ENCODE data around the gene KLRF2. TPM values are rescaled to one million over a fixed set of nuclear protein-coding genes. Genes with fewer than 3 reads are reported as not detected.

KLRF2 gene, protein sequence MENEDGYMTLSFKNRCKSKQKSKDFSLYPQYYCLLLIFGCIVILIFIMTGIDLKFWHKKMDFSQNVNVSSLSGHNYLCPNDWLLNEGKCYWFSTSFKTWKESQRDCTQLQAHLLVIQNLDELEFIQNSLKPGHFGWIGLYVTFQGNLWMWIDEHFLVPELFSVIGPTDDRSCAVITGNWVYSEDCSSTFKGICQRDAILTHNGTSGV
- not detected in 2 replicates for total RNA-seq

DNA sequence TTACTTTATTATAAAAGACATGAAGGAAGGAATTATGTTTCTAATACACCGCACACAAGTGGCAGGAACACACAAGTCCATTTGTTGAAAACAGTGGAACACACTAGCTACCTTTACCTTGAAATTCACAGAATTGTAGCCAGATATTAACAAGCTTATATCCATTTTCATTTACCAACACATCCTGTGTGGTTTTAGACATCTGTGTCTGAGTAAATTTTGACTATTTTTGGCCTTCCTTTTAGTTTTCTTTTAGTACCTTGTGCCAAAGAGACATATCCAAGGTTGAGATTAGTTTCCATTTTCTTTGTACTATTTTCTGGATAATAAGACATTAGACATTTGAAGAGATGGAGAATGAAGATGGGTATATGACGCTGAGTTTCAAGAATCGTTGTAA lies at the start of gene KLRF2:
KLRF2 (plus strand) TSS at position 244 of the 400 bp plus-strand sequence; CDS start at position 351, 107 bp downstream.

DNA sequence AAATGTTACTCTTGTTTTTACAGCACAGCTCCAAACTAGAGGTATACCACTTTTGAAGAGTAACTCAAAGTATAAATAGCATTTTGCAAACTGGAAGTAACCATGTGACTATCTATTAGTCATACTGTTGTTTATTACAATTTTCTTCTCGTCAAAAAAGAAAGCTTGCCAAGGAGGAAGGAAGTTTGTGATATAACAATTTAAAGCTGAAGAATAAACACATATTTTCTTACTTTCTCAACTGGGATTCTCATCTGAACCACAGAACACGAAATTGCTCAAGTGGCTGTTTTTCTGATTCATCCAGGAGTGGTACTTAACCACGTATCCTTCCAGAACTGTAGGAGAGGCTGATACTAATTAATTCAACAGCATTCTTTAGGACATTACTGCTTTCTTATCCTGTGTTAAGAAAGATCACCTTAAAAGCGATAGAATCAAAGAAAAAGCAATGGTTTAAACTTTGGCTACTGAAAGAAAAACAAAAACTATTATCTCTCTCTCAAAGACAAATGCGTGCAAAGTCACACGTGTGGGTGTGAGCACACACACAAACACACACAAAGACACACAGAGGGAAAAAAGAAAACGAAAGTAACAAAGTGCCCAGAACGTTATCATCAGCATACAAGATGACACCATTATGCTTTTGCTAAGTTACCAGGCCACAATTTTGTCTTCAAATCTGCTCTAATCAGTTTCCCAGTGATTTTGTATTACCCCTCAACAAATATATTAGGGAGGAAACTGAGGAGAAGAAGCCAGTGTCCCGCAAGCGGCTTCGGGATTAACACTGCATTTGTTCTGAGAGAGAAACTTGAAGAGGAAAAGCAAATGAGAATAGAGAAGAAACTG lies 11.8 kb upstream of the KLRF2 start, which contains the start of gene CLEC2B:
CLEC2B (minus strand) TSS at position 48 of the 855 bp plus-strand sequence.

DNA sequence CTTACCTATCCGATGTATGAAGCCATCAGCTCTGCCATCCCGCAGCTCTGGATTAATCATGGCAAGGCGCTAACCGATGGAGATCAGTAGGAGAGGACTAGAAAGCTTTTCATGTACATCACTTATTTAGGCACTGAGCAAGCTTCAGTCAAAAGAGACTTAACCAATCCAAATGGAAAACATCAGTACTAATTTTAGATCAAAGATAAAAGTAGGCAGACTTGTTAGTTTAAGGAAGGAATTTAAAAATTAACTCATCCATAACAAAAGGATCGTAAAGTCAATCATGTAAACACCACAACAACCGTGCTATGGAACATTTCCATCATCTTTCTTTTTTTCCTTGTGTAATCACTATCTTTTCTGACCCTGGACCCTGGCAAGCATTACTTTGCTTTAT lies 51.0 kb downstream of the KLRF2 start, which contains the start of gene CLEC2A:
CLEC2A (minus strand) TSS at position 101 of the 400 bp plus-strand sequence; CDS start at position 60, 41 bp downstream.

Other genes starting within 250 kb of the KLRF2 start
- 1.4 and 4.8 TPM in 2 replicates for gene CLEC2D, start 211.8 kb upstream of the KLRF2 start, total RNA-seq
- gene CLECL1, start 148.4 kb upstream of the KLRF2 start, total RNA-seq: not detected in 2 replicates
- not detected in 2 replicates for gene CD69, start 120.6 kb upstream of the KLRF2 start, total RNA-seq
- 0.21 TPM in 1 of 2 replicates, not detected in the other for gene KLRF1, start 54.0 kb upstream of the KLRF2 start, total RNA-seq
- gene CLEC2B, start 12.1 kb upstream of the KLRF2 start, total RNA-seq: 4.1 and 5.0 TPM in 2 replicates
- not detected in 2 replicates for gene CLEC2A, start 50.9 kb downstream of the KLRF2 start, total RNA-seq
- gene CLEC12A, start 89.9 kb downstream of the KLRF2 start, total RNA-seq: not detected in 2 replicates
- not detected in 2 replicates for gene CLEC1B, start 117.6 kb downstream of the KLRF2 start, total RNA-seq
- gene CLEC12B, start 129.1 kb downstream of the KLRF2 start, total RNA-seq: not detected in 2 replicates
- not detected in 2 replicates for gene CLEC9A, start 149.2 kb downstream of the KLRF2 start, total RNA-seq
- not detected in 2 replicates for gene CLEC1A, start 217.5 kb downstream of the KLRF2 start, total RNA-seq
- under 0.01 and 1.9 TPM in 2 replicates for gene CLEC7A, start 248.7 kb downstream of the KLRF2 start, total RNA-seq